Breast epithelium (tissue), 3 donors: ENCODE measurements around the gene SMIM10L2A.

Experiments
- POLR2A ChIP-seq: fragments of 450-650 bp; IDR thresholded peaks from one replicate; pipeline ENCODE4 v1.6.1; 2016; ENCODE audit warnings: antibody characterized with exemption, mild to moderate bottlenecking, moderate library complexity
- POLR2AphosphoS5 ChIP-seq, 3 donors: sonication (generic); formaldehyde crosslinking; IDR thresholded peaks; one replicate each; pipeline ENCODE4 v1.6.1; 2017; ENCODE audit warnings: antibody characterized with exemption in 3 of 3
- TF ChIP-seq, protein P1 (sequence below), 3 donors: fragments of 450-650 bp; IDR thresholded peaks; one replicate each; pipeline ENCODE4 v1.5.1; 2016 to 2017; ENCODE audit warnings: antibody characterized with exemption in 3 of 3, mild to moderate bottlenecking in 3 of 3, moderate library complexity in 3 of 3

GRCh38 chrX:135382260-135382659, 39.5 kb upstream of the SMIM10L2A start:
- TF ChIP-seq, protein P1, sequence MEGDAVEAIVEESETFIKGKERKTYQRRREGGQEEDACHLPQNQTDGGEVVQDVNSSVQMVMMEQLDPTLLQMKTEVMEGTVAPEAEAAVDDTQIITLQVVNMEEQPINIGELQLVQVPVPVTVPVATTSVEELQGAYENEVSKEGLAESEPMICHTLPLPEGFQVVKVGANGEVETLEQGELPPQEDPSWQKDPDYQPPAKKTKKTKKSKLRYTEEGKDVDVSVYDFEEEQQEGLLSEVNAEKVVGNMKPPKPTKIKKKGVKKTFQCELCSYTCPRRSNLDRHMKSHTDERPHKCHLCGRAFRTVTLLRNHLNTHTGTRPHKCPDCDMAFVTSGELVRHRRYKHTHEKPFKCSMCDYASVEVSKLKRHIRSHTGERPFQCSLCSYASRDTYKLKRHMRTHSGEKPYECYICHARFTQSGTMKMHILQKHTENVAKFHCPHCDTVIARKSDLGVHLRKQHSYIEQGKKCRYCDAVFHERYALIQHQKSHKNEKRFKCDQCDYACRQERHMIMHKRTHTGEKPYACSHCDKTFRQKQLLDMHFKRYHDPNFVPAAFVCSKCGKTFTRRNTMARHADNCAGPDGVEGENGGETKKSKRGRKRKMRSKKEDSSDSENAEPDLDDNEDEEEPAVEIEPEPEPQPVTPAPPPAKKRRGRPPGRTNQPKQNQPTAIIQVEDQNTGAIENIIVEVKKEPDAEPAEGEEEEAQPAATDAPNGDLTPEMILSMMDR (IDR thresholded peaks at IDR 0.05): no peak
- TF ChIP-seq POLR2A (no peak), POLR2AphosphoS5 (IDR thresholded peaks at IDR 0.05) (no peak)
